Vagina (tissue), 2 donors: ENCODE measurements around the gene KCNH8.

Source experiments
- CTCF ChIP-seq, 3 experiments: fragments of 450-650 bp in 2 of 3; fragments of 200-600 bp in 1 of 3; sonication (generic) in 1 of 3; IDR thresholded peaks; one replicate each; pipeline ENCODE4 v1.5.1; 2017 to 2019; ENCODE audit warnings: antibody characterized with exemption in 3 of 3, mild to moderate bottlenecking in 2 of 3, moderate library complexity in 2 of 3
- POLR2A ChIP-seq, 2 donors: fragments of 450-650 bp; IDR thresholded peaks; one replicate each; pipeline ENCODE4 v1.6.1; 2017; ENCODE audit warnings: antibody characterized with exemption in 2 of 2, mild to moderate bottlenecking in 2 of 2, moderate library complexity in 2 of 2
- POLR2AphosphoS5 ChIP-seq, 2 donors: sonication (generic); formaldehyde crosslinking; IDR thresholded peaks; one replicate each; pipeline ENCODE4 v1.9.0; 2017; ENCODE audit warnings: antibody characterized with exemption in 2 of 2, mild to moderate bottlenecking in 2 of 2, low read depth in 1 of 2; ENCODE audit not compliant: insufficient read depth in 1 of 2

DNA sequence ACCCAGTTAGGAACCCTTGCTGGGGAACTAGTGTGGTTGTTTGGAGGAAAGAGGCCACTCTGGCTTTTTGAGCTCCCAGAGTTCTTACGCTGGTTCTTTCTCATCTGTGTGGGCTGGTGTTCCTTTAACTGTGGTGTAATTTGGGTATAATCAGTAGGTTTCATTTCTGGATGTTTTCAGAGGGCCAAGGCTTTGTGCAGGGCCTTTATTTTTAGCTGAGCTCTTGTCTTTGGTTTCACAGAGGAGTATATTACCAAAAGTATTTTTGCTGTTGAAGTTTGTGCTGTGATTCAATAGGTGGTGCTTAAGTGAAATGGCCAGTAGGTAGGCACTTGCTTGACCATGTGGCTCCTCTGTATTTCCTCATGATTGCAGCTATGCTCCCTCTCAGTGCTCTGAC, 357.9 kb downstream of the KCNH8 start:
- no peak for TF ChIP-seq CTCF (IDR thresholded peaks at IDR 0.05)
- no peak for TF ChIP-seq POLR2A (IDR thresholded peaks at IDR 0.05)
- TF ChIP-seq POLR2AphosphoS5 (IDR thresholded peaks at IDR 0.05; ENCODE audit: insufficient read depth in 1 of 2, low read depth in 1 of 2): no peak
